PC-3 (cell line): ENCODE measurements around the gene ALOXE3. TPM values are rescaled to one million over a fixed set of nuclear protein-coding genes. Genes with fewer than 3 reads are reported as not detected.

Experiments used
- ATAC-seq: fragments of 200-7000 bp; cut with Tn5 transposase; 2 replicates; pipeline ENCODE4 v1.9.1; 2020; ENCODE audit warnings: mild to moderate bottlenecking, moderate library complexity
- BruUV-seq: library from RNA; stranded (reverse); fragments of 400-500 nt; replicated peaks from 2 replicates; lab custom pipeline; 2021; lab: Mats Ljungman, UMichigan
- CTCF ChIA-PET: fragments of 300-600 bp; sonication (Branson Sonifier 250); formaldehyde crosslinking; loops from one replicate; lab custom pipeline; 2022; ENCODE audit warnings: antibody characterized with exemption; lab: Charles Lee
- POLR2A ChIA-PET: fragments of 300-600 bp; sonication (Branson Sonifier 250); formaldehyde crosslinking; loops from one replicate; lab custom pipeline; 2022; ENCODE audit warnings: antibody characterized with exemption; ENCODE audit not compliant: unreplicated experiment; lab: Charles Lee
- DNase-seq: peaks from one replicate; pipeline ENCODE4 v3.0.0-alpha.2; 2015
- H2AFZ ChIP-seq: fragments of 300-600 bp; sonication (generic); 2 replicates; pipeline ENCODE4 v1.6.0; 2016; ENCODE audit warnings: antibody characterized with exemption, low read length
- H3F3A ChIP-seq: fragments of 300-600 bp; sonication (generic); one replicate; pipeline ENCODE4 v1.6.0; 2017; ENCODE audit warnings: antibody characterized with exemption, low read length, control low read depth, mild to moderate bottlenecking; ENCODE audit not compliant: unreplicated experiment
- H3K27ac ChIP-seq: fragments of 300-600 bp; sonication (generic); 2 replicates; pipeline ENCODE4 v1.5.1; 2016; ENCODE audit warnings: mild to moderate bottlenecking, low read length
- H3K27me3 ChIP-seq: fragments of 300-600 bp; sonication (generic); 2 replicates; pipeline ENCODE4 v1.6.1; 2016; ENCODE audit warnings: low read length, mixed read lengths
- H3K36me3 ChIP-seq: fragments of 300-600 bp; sonication (generic); 2 replicates; pipeline ENCODE4 v1.6.1; 2016; ENCODE audit warnings: low read depth, mixed run types, low read length, mixed read lengths
- H3K4me1 ChIP-seq: fragments of 300-600 bp; sonication (generic); 2 replicates; pipeline ENCODE4 v1.5.1; 2016; ENCODE audit warnings: low read length; ENCODE audit not compliant: insufficient read depth
- H3K4me2 ChIP-seq: fragments of 300-600 bp; sonication (generic); 2 replicates; pipeline ENCODE4 v1.6.0; 2016; ENCODE audit warnings: low read length
- H3K4me3 ChIP-seq: fragments of 300-600 bp; sonication (generic); 2 replicates; pipeline ENCODE4 v1.5.1; 2016; ENCODE audit warnings: mild to moderate bottlenecking, low read length, mixed read lengths
- H3K79me2 ChIP-seq: fragments of 300-600 bp; sonication (generic); 2 replicates; pipeline ENCODE4 v1.6.1; 2017; ENCODE audit warnings: low read length, mixed read lengths
- H3K9ac ChIP-seq: fragments of 300-600 bp; sonication (generic); 2 replicates; pipeline ENCODE4 v1.6.0; 2016; ENCODE audit warnings: mild to moderate bottlenecking, low read length
- H3K9me2 ChIP-seq: fragments of 300-600 bp; sonication (generic); replicated peaks from 2 replicates; pipeline ENCODE4 v1.6.1; 2016; ENCODE audit warnings: mixed run types, low read length, mixed read lengths
- H3K9me3 ChIP-seq: fragments of 300-600 bp; sonication (generic); 2 replicates; pipeline ENCODE4 v1.6.1; 2016; ENCODE audit warnings: low read length, mixed read lengths
- H4K20me1 ChIP-seq: fragments of 300-600 bp; sonication (generic); 2 replicates; pipeline ENCODE4 v1.6.1; 2016; ENCODE audit warnings: low read length, mixed read lengths
- CTCF ChIP-seq: fragments of 300-600 bp; sonication (generic); conservative IDR thresholded peaks from 2 replicates; pipeline ENCODE4 v1.5.1; 2017; ENCODE audit warnings: antibody characterized with exemption, low read depth, mild to moderate bottlenecking, low read length
- EZH2 ChIP-seq: fragments of 300-600 bp; sonication (generic); IDR thresholded peaks from one replicate; pipeline ENCODE4 v1.6.1; 2017; ENCODE audit warnings: antibody characterized with exemption, mild to moderate bottlenecking, low read length; ENCODE audit not compliant: unreplicated experiment
- EZH2phosphoT487 ChIP-seq: fragments of 300-600 bp; sonication (generic); IDR thresholded peaks from 2 replicates; pipeline ENCODE4 v1.6.1; 2018; ENCODE audit warnings: mild to moderate bottlenecking, antibody characterized with exemption, low read length, borderline replicate concordance
- intact Hi-C: fragments of 100-400 bp; cut with micrococcal nuclease; formaldehyde crosslinking; loops from 2 replicates; pipeline ENCODE4 v1.9.0; 2023
- total RNA-seq: library from RNA; depleted of rRNA; stranded (reverse); fragments of >200 nt; gene quantifications from 2 replicates; pipeline ENCODE4 v1.2.3, GENCODE V29; 2014

Gene ALOXE3
- total RNA-seq, 1 experiment from 2014 or later = 1.4 TPM

- POLR2A ChIA-PET = no interaction called here
- BruUV-seq = TSS peak; percentile 65
- intact Hi-C loops = no loop called here
Observed at GRCh38 chr17:8161289-8162232, 43.2 kb upstream of the ALOXE3 start.

GRCh38 chr17:8160741-8161221, 42.5 kb upstream of the ALOXE3 start:
- Histone ChIP-seq H3K79me2 (peaks cover 22% of the 10 kb centered on the region), H3K9ac (no peak overlapping the region), H3K4me1 (peaks cover 31% of the 10 kb centered on the region), H2AFZ (no peak overlapping the region), H3K9me2 (no peaks in the 10 kb centered on the region), H4K20me1 (0 out of 2 replicates have a peak, but pooled peaks cover 2% of the 10 kb centered on the region), H3K4me3 (peak overlapping the region; percentile 88; the same call in 1 of the 2 replicates), H3K27ac (no peak overlapping the region), H3K9me3 (no peaks in the 10 kb centered on the region), H3F3A (no peaks in the 10 kb centered on the region), H3K27me3 (no peaks in the 10 kb centered on the region), H3K36me3 (no peaks in the 10 kb centered on the region; the same call in 1 of the 2 replicates), H3K4me2 (peak overlapping the region; percentile 96; the same call in 1 of the 2 replicates)
- no peak for ATAC-seq
- intact Hi-C loops = no loop called here
- CTCF ChIA-PET = no interaction called here
- POLR2A ChIA-PET = no interaction called here
- no peak for DNase-seq
- BruUV-seq = no TSS peak
- no peak for TF ChIP-seq EZH2
- no peak for TF ChIP-seq EZH2phosphoT487
- TF ChIP-seq CTCF = no peak

More at GRCh38 chr17:8161289-8162232, 43.2 kb upstream of the ALOXE3 start:
- Histone ChIP-seq H2AFZ (no peak overlapping the region), H3K79me2 (peaks cover 19% of the 10 kb centered on the region), H3K9me3 (no peaks in the 10 kb centered on the region), H3F3A (no peaks in the 10 kb centered on the region), H3K9me2 (no peaks in the 10 kb centered on the region), H3K4me3 (peak overlapping the region; percentile 88), H3K27ac (no peak overlapping the region; the same call in 1 of the 2 replicates), H3K4me2 (peak overlapping the region; percentile 96), H3K27me3 (no peaks in the 10 kb centered on the region), H3K36me3 (no peaks in the 10 kb centered on the region; the same call in 1 of the 2 replicates), H3K4me1 (peaks cover 31% of the 10 kb centered on the region), H4K20me1 (0 out of 2 replicates have a peak, but pooled peaks cover 2% of the 10 kb centered on the region), H3K9ac (peak overlapping the region; percentile 97)
- ATAC-seq (no peak), DNase-seq (no peak)
- TF ChIP-seq CTCF (no peak), EZH2 (no peak), EZH2phosphoT487 (no peak)
- CTCF ChIA-PET = no interaction called here
